Loucy (cell line): ENCODE measurements around the gene RAPGEF5.

Experiments used
- H2AFZ ChIP-seq: fragments of 200-600 bp; sonication (generic); 2 replicates; pipeline ENCODE4 v1.6.0; 2016; ENCODE audit warnings: antibody characterized with exemption, mild to moderate bottlenecking, low read length, moderate library complexity
- H3F3A ChIP-seq: fragments of 200-600 bp; 2 replicates; pipeline ENCODE4 v1.6.0; 2016; ENCODE audit warnings: antibody characterized with exemption, low read depth, mild to moderate bottlenecking
- H3K27me3 ChIP-seq: fragments of 200-600 bp; sonication (generic); 2 replicates; pipeline ENCODE4 v1.6.1; 2014; ENCODE audit warnings: low read length, mild to moderate bottlenecking; ENCODE audit not compliant: insufficient read depth, poor library complexity, severe bottlenecking
- H3K36me3 ChIP-seq: fragments of 200-600 bp; sonication (generic); 2 replicates; pipeline ENCODE4 v1.6.1; 2016; ENCODE audit warnings: low read length; ENCODE audit not compliant: insufficient read depth
- H3K4me1 ChIP-seq: fragments of 200-600 bp; sonication (generic); 2 replicates; pipeline ENCODE4 v1.5.1; 2014; ENCODE audit warnings: low read length, mild to moderate bottlenecking; ENCODE audit not compliant: insufficient read depth, poor library complexity, severe bottlenecking
- H3K4me2 ChIP-seq: fragments of 200-600 bp; sonication (generic); 2 replicates; pipeline ENCODE4 v1.6.0; 2014; ENCODE audit warnings: antibody characterized with exemption, low read length, low read depth, mild to moderate bottlenecking; ENCODE audit not compliant: poor library complexity, severe bottlenecking
- H3K4me3 ChIP-seq: fragments of 200-600 bp; sonication (generic); 2 replicates; pipeline ENCODE4 v1.5.1; 2014; ENCODE audit warnings: low read length, mild to moderate bottlenecking, mixed read lengths; ENCODE audit not compliant: poor library complexity, severe bottlenecking
- H3K79me2 ChIP-seq: fragments of 200-600 bp; sonication (generic); 2 replicates; pipeline ENCODE4 v1.6.1; 2014; ENCODE audit warnings: low read length; ENCODE audit not compliant: insufficient read depth
- H3K9ac ChIP-seq: fragments of 200-600 bp; sonication (generic); 2 replicates; pipeline ENCODE4 v1.6.0; 2014; ENCODE audit warnings: mild to moderate bottlenecking, low read depth, low read length, moderate library complexity; ENCODE audit not compliant: poor library complexity, severe bottlenecking
- H3K9me2 ChIP-seq: fragments of 200-600 bp; sonication (generic); replicated peaks from 2 replicates; pipeline ENCODE4 v1.6.1; 2016; ENCODE audit warnings: low read depth, low read length, mixed read lengths
- H3K9me3 ChIP-seq: fragments of 200-600 bp; sonication (generic); 2 replicates; pipeline ENCODE4 v1.6.1; 2014; ENCODE audit warnings: mild to moderate bottlenecking, antibody characterized with exemption, low read length, low read depth; ENCODE audit not compliant: insufficient read depth
- H4K20me1 ChIP-seq: fragments of 200-600 bp; sonication (generic); 2 replicates; pipeline ENCODE4 v1.6.0; 2014; ENCODE audit warnings: antibody characterized with exemption, low read length, mild to moderate bottlenecking; ENCODE audit not compliant: insufficient read depth, poor library complexity, severe bottlenecking
- EZH2phosphoT487 ChIP-seq: fragments of 200-600 bp; IDR thresholded peaks from 2 replicates; pipeline ENCODE4 v1.6.1; 2018; ENCODE audit warnings: antibody characterized with exemption, mild to moderate bottlenecking, moderate library complexity, borderline replicate concordance
- TF ChIP-seq, protein P1 (sequence below): fragments of 200-600 bp; sonication (generic); conservative IDR thresholded peaks from 2 replicates; pipeline ENCODE4 v1.5.1; 2014; ENCODE audit warnings: mild to moderate bottlenecking, antibody characterized with exemption, low read length

The RAPGEF5 gene

DNA sequence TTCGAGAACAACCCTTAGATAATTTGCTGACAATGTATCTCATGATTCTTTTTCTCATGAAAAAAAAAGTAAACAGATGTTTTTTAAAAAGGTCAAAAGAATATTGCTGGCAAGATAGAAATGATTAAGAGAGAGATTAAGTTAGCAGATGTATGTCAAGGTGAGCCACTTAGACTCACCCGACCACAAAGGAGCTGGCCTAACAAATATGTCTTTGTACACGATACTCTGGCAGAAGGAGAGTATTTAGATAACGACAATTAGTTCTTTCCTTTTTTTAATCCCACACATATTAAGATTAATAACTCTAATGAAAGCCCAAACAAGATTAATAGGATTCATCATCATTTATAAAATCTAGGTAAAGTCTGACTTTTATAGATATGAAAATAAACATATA is 156.7 kb downstream of the RAPGEF5 start:
- Histone ChIP-seq H3K4me3 (no peak overlapping the region), H3K4me2 (no peak overlapping the region)
- TF ChIP-seq EZH2phosphoT487: no peak
- TF ChIP-seq, protein P1, sequence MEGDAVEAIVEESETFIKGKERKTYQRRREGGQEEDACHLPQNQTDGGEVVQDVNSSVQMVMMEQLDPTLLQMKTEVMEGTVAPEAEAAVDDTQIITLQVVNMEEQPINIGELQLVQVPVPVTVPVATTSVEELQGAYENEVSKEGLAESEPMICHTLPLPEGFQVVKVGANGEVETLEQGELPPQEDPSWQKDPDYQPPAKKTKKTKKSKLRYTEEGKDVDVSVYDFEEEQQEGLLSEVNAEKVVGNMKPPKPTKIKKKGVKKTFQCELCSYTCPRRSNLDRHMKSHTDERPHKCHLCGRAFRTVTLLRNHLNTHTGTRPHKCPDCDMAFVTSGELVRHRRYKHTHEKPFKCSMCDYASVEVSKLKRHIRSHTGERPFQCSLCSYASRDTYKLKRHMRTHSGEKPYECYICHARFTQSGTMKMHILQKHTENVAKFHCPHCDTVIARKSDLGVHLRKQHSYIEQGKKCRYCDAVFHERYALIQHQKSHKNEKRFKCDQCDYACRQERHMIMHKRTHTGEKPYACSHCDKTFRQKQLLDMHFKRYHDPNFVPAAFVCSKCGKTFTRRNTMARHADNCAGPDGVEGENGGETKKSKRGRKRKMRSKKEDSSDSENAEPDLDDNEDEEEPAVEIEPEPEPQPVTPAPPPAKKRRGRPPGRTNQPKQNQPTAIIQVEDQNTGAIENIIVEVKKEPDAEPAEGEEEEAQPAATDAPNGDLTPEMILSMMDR: no peak

DNA sequence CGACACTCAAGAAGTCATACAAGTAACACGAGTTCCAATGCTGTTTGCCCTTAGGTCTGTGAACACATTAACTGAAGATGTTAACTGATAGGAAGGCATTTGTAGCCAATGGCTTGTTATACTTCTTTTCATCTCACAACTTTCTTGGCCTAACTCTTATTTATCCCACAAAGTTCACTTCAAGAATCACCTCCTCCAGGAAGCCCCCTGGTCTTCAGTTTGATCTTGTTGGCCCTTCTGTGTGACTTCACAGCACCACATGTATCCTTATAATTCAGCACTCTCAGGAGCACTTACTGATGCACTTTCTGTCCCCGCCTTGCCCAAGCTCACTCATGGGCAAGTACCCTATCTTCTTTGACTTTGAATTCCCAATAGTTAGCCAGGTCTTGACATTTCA is 159.6 kb downstream of the RAPGEF5 start:
- H3K27me3 ChIP-seq: no peaks in the 10 kb centered on the region
- H3K9ac ChIP-seq: no peak overlapping the region
- no peaks in the 10 kb centered on the region for H3F3A ChIP-seq
- no peak overlapping the region for H2AFZ ChIP-seq
- H3K4me2 ChIP-seq: no peak overlapping the region
- TF ChIP-seq, protein P1: no peak
- TF ChIP-seq EZH2phosphoT487: no peak
- no peak overlapping the region for H3K4me3 ChIP-seq
- H4K20me1 ChIP-seq: no peaks in the 10 kb centered on the region
- H3K36me3 ChIP-seq: peaks cover 3% of the 10 kb centered on the region; the same call in 1 of the 2 replicates
- no peaks in the 10 kb centered on the region for H3K9me3 ChIP-seq
- no peaks in the 10 kb centered on the region for H3K4me1 ChIP-seq
- no peaks in the 10 kb centered on the region for H3K79me2 ChIP-seq
- H3K9me2 ChIP-seq: no peaks in the 10 kb centered on the region

More for the DNA sequence above, 156.7 kb downstream of the RAPGEF5 start:
- Histone ChIP-seq H4K20me1 (no peaks in the 10 kb centered on the region), H3K27me3 (no peaks in the 10 kb centered on the region), H3K79me2 (no peaks in the 10 kb centered on the region), H2AFZ (no peak overlapping the region), H3K9me2 (no peaks in the 10 kb centered on the region), H3K9me3 (no peaks in the 10 kb centered on the region), H3K9ac (no peak overlapping the region), H3K36me3 (no peaks in the 10 kb centered on the region; the same call in 1 of the 2 replicates), H3K4me1 (peaks cover 4% of the 10 kb centered on the region), H3F3A (no peaks in the 10 kb centered on the region)

DNA sequence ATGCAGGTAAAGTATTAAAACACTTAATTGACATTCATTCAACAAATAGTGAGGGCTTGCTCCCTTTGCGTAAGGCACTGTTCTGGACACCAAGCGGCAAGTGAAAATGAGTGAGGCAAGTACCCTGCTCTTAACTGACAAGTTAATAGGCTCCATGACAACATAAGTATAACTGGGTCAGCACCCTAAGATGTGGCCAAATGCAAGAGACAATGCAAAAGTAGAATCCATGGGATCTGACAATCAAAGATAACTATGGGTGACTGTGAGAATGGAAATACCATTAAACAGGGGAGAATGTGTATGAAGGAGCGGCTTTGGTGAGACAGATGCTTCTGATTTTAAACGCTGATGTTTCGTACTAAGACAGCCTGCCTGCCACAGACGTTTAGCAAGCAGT is 160.5 kb downstream of the RAPGEF5 start:
- no peaks in the 10 kb centered on the region for H3K79me2 ChIP-seq
- no peaks in the 10 kb centered on the region for H3K9me2 ChIP-seq
- no peak for TF ChIP-seq EZH2phosphoT487
- TF ChIP-seq, protein P1: no peak
- no peak overlapping the region for H2AFZ ChIP-seq
- H3K9me3 ChIP-seq: no peaks in the 10 kb centered on the region
- no peak overlapping the region for H3K4me3 ChIP-seq
- H3K9ac ChIP-seq: no peak overlapping the region
- no peaks in the 10 kb centered on the region for H4K20me1 ChIP-seq
- H3K4me2 ChIP-seq: no peak overlapping the region
- H3K4me1 ChIP-seq: no peaks in the 10 kb centered on the region
- no peaks in the 10 kb centered on the region for H3K27me3 ChIP-seq
- H3F3A ChIP-seq: no peaks in the 10 kb centered on the region
- H3K36me3 ChIP-seq: peaks cover 5% of the 10 kb centered on the region; the same call in 1 of the 2 replicates
